ENCODE measurements around the gene ADA.

Gene ADA

DNA sequence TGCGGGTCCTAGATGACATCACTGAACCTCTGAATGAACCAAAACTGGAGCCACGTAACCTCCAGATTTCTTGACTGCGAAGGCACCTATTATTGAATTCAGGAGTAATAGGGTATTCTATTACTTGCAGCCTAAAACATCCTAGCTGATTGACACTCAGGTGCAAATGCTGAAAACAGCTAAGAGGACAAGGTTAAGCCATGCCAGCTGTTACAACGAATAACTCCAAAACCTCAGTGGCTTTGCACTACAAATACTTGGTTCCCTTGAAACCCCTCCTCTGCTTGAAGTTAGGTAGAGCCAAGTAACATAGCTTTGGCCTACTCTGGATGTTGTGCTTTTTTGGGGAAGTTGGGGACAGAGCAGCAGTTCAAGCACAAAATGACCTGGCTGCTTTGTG is 42.7 kb upstream of the ADA start:
- no peak for ATAC-seq

GRCh38 chr20:44693627-44694026 is 42.1 kb upstream of the ADA start:
- TF ChIP-seq CSRNP3 (CRISPR knock-in tag; IDR thresholded peaks at IDR 0.05) = no peak
- TF ChIP-seq ZNF565 (CRISPR knock-in tag; conservative IDR thresholded peaks at IDR 0.05; ENCODE audit: low read depth) = no peak
- TF ChIP-seq ZFP30 (CRISPR knock-in tag; IDR thresholded peaks at IDR 0.05) = no peak
- no peak for TF ChIP-seq GLIS3 (CRISPR knock-in tag; IDR thresholded peaks at IDR 0.05)
- no peak for TF ChIP-seq SNAI2 (CRISPR knock-in tag; IDR thresholded peaks at IDR 0.05)
- no peak for TF ChIP-seq ZNF70 (CRISPR knock-in tag; IDR thresholded peaks at IDR 0.05)
- ATAC-seq = no peak

More for the DNA sequence above, 42.7 kb upstream of the ADA start:
- no peak for TF ChIP-seq GLIS3 (CRISPR knock-in tag; IDR thresholded peaks at IDR 0.05)
- TF ChIP-seq ZFP3 (CRISPR knock-in tag; IDR thresholded peaks at IDR 0.05) = no peak
- no peak for TF ChIP-seq ESRRG (CRISPR knock-in tag; IDR thresholded peaks at IDR 0.05)

- TF ChIP-seq PATZ1 (CRISPR knock-in tag; IDR thresholded peaks at IDR 0.05; ENCODE audit: borderline replicate concordance) (no peak), ZFP3 (CRISPR knock-in tag; IDR thresholded peaks at IDR 0.05) (peak; percentile 63; the same call in 1 of the 2 replicates), ZFP30 (CRISPR knock-in tag; IDR thresholded peaks at IDR 0.05) (no peak), ZNF8 (CRISPR knock-in tag; IDR thresholded peaks at IDR 0.05) (no peak), ZNF70 (CRISPR knock-in tag; IDR thresholded peaks at IDR 0.05) (no peak), ARNTL (CRISPR knock-in tag; IDR thresholded peaks at IDR 0.05; ENCODE audit: borderline replicate concordance, low read depth) (no peak), TOX (CRISPR knock-in tag; IDR thresholded peaks at IDR 0.05; ENCODE audit: borderline replicate concordance) (no peak), CSDC2 (CRISPR knock-in tag; IDR thresholded peaks at IDR 0.05) (0 out of 2 replicates have a peak, but pooled peaks have one; percentile 36), ESRRG (CRISPR knock-in tag; IDR thresholded peaks at IDR 0.05) (no peak), OSR1 (CRISPR knock-in tag; IDR thresholded peaks at IDR 0.05) (no peak), GLIS3 (CRISPR knock-in tag; IDR thresholded peaks at IDR 0.05) (no peak), ISL1 (CRISPR knock-in tag; IDR thresholded peaks at IDR 0.05) (peak; percentile 66), SNAI2 (CRISPR knock-in tag; IDR thresholded peaks at IDR 0.05) (no peak), RARB (CRISPR knock-in tag; IDR thresholded peaks at IDR 0.05) (no peak), CREB5 (CRISPR knock-in tag; IDR thresholded peaks at IDR 0.05; ENCODE audit: low read depth) (peak; percentile 52; the same call in 1 of the 2 replicates), TCF4 (CRISPR knock-in tag; IDR thresholded peaks at IDR 0.05; ENCODE audit: borderline replicate concordance) (no peak)
- ATAC-seq = peak; percentile 86
Measured at GRCh38 chr20:44692932-44693480, 41.5 kb upstream of the ADA start.

- TF ChIP-seq ZFP30 (CRISPR knock-in tag; IDR thresholded peaks at IDR 0.05) (no peak), RARB (CRISPR knock-in tag; IDR thresholded peaks at IDR 0.05) (no peak), BACH2 (CRISPR knock-in tag; IDR thresholded peaks at IDR 0.05; ENCODE audit: borderline replicate concordance) (no peak), CSRNP3 (CRISPR knock-in tag; IDR thresholded peaks at IDR 0.05) (no peak), PPARA (CRISPR knock-in tag; IDR thresholded peaks at IDR 0.05; ENCODE audit: borderline replicate concordance) (no peak), ZNF70 (CRISPR knock-in tag; IDR thresholded peaks at IDR 0.05) (no peak), ARNTL (CRISPR knock-in tag; IDR thresholded peaks at IDR 0.05; ENCODE audit: borderline replicate concordance, low read depth) (no peak), ZNF565 (CRISPR knock-in tag; conservative IDR thresholded peaks at IDR 0.05; ENCODE audit: low read depth) (no peak), ZC3H10 (CRISPR knock-in tag; IDR thresholded peaks at IDR 0.05) (no peak), ISL1 (CRISPR knock-in tag; IDR thresholded peaks at IDR 0.05) (no peak), CSDC2 (CRISPR knock-in tag; IDR thresholded peaks at IDR 0.05) (no peak), GLIS3 (CRISPR knock-in tag; IDR thresholded peaks at IDR 0.05) (no peak), TOX (CRISPR knock-in tag; IDR thresholded peaks at IDR 0.05; ENCODE audit: borderline replicate concordance) (no peak), CREB5 (CRISPR knock-in tag; IDR thresholded peaks at IDR 0.05; ENCODE audit: low read depth) (no peak), TSHZ2 (CRISPR knock-in tag; IDR thresholded peaks at IDR 0.05) (no peak), OSR1 (CRISPR knock-in tag; IDR thresholded peaks at IDR 0.05) (no peak), ZFP3 (CRISPR knock-in tag; IDR thresholded peaks at IDR 0.05) (no peak)
- ATAC-seq = peak; percentile 66
Measured at GRCh38 chr20:44691424-44692423, 40.2 kb upstream of the ADA start.

Data from SK-N-SH treated with all-trans-retinoic acid at 6 μM for 48 hours (cell line).